Ramos (cell line): ENCODE results near the gene TTC8.
"Not testable (repeated sequence)": the region's sequence is repeated elsewhere in the genome, so short reads cannot be mapped to it uniquely, and the experiment has no call there.

Experiments
- in situ Hi-C: fragments of 300-500 bp; cut with MboI; formaldehyde crosslinking; loops from one replicate; pipeline ENCODE4 v1.14.3; 2022; ENCODE audit warnings: low sequenced_read_pairs; ENCODE audit not compliant: unreplicated experiment

The TTC8 gene

GRCh38 chr14:88824314-88825077, at the start of gene TTC8:
Gene TTC8 (plus strand): TSS chr14:88824651. CDS start chr14:88824708, 57 bp downstream.
- in situ Hi-C loops, result no loop called here

GRCh38 chr14:88775532-88775931, 48.9 kb upstream of the TTC8 start:
- in situ Hi-C loops, result no loop called here

GRCh38 chr14:88785911-88786310, 38.5 kb upstream of the TTC8 start:
- in situ Hi-C loops, result no loop called here

DNA sequence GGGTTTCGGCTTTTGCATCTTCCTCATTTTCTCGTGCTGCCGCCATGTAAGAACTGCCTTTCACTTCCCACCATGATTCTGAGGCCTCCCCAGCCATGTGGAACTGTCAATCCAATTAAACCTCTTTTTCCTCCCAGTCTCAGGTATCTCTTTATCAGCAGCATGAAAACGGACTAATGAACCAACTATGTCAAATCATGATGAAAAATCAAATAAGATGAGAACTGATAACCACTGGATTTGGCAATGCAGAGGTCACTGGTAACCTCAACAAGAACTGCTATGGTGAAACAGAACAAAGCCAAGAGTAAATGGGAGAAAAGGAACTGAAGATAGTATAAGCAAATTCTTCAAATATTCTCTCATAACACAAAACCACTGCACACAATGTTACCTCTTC, 37.7 kb upstream of the TTC8 start:
- in situ Hi-C loops, result no loop called here

GRCh38 chr14:88789573-88789972, 34.9 kb upstream of the TTC8 start:
- in situ Hi-C loops, result not testable (repeated sequence)

GRCh38 chr14:88790501-88791251, 33.8 kb upstream of the TTC8 start:
- in situ Hi-C loops, result no loop called here

DNA sequence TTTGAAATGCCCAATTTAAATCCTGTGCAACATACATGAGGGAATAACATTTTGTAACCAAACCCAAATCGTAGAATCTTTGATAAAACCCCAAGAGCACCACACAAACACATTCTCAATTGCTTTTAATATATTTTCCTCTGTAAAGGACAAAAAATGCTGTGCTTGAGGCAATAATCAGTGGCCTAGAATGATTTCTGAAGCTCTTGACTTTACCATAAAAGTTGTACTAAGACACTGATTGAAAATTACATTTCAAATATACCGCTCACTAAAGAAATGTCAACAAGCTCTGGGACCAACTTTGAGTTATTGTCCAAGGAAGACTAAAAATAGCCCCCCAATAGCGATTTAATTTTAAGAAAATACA, 33.2 kb upstream of the TTC8 start:
- in situ Hi-C loops, result no loop called here

- in situ Hi-C loops, result no loop called here
Measured at GRCh38 chr14:88791629-88792472, 32.6 kb upstream of the TTC8 start.

DNA sequence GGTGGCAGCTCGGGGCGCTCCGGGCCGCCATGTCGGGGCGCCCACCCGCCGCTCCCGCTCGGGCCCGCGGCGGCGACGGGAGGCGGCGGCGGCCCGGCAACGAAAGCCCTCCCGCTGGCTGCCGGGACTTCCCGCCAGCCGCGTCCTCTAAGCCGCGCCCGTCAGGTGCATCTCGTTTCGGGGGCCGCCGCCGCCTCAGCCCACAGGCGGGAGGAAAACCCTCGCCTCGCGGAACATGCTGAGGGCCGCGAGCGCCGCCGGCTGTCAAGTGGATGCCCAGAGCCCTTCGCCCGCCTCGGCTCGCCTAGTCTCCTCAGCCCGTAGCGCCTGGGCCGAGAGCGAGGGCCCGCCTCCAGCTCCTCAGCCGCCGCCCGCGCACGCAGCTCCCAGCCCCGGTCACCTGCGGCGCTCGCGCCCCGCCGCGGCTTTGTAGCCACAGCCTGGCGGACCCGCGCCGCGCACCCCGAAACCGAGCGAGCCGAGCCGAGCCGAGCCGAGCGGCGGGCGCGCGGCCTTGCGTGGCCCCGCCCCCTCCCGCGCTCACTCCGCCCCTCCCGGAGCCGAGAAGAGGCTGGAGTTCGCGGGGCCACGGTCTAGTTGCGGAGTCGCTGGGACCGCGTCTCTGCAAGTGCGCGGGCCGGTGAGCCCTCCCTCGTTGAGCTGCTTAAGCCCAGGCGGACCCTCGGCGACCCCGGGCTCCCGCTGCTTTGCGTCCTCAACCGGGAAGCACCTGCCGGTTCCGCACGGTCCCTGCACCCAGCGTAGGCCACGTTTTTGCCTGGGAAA, 31.8 kb upstream of the TTC8 start, which contains the start of gene EML5:
TSS of gene EML5 (minus strand) at position 481 of the 786 bp plus-strand sequence. CDS start at position 31, 450 bp downstream.
- in situ Hi-C loops, result no loop called here

GRCh38 chr14:88793259-88793625, 31.2 kb upstream of the TTC8 start:
- in situ Hi-C loops, result no loop called here

GRCh38 chr14:88798156-88798555, 26.3 kb upstream of the TTC8 start:
- in situ Hi-C loops, result no loop called here

DNA sequence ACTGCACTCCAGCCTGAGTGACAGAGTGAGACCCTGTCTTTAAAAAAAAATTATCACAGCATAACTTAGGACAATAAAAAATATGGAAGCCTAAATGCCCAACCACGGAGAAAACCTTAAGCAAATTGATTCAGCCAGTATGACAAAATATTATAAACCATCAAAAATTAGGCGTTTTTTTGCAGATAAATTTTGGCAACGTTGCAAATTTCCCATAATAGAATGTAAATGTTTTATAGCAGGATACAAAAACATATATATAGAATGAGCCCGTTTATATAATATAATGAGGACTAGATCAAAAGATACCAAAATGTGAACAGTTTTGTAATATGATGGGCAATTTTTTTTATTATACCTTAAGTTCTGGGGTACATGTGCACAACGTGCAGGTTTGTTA, 24.9 kb upstream of the TTC8 start:
- in situ Hi-C loops, result no loop called here

GRCh38 chr14:88802596-88802995, 21.9 kb upstream of the TTC8 start:
- in situ Hi-C loops, result no loop called here

DNA sequence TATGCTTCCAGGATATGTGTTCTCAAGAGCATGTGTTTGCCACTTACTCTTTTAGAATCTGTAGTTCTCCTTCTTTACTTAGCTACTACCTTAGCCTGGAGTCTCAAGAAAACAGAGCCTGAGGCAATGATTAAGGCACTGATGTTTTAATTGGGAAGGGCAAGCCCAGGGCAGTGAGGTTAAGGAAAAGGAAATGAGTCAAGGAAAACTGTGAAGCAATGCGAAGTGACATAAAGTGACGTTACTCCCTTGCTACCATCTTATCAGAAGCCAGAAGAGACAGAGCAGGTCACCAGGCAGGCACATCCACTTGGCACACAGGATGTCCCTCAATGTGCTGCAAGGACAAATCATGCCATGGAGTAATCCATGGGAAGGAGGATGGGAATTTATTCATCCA, 20.4 kb upstream of the TTC8 start:
- in situ Hi-C loops, result no loop called here

DNA sequence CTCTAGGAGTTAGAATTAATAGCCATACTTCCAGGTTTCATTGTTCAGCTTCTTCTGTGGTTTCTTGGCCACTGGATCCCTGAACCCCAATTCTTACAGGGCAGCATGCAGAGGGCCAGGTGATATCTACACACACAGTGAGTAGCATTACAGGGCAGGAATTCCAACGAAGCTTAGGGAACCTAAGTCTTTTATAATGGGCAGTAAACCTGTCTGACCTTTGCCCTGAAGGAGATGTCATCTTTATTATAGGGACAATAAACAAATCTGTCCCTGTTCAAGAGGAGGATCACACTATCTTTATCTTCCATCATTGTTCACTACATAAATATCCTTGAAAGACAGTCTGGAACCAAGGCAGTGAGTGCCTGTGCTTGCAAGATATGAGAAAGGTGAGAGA, 20.0 kb upstream of the TTC8 start:
- in situ Hi-C loops, result no loop called here

DNA sequence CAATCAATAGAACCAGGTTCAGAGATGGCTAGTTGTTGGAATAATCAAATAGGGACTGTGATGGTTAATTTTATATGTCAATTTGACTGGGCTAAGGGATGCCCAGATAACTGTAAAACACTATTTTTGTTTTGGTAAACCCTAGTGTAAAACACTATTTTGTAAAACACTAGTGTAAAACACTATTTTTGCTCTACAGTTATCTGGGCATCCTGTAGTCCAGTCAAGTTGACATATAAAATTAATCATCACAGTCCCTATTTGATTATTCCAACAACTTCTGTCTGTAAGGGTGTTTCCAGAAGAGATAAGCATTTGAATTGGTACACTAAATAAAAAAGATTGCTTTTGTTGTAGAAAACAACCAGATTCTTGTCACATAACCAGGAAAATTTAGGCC, 16.1 kb upstream of the TTC8 start:
- in situ Hi-C loops, result no loop called here

DNA sequence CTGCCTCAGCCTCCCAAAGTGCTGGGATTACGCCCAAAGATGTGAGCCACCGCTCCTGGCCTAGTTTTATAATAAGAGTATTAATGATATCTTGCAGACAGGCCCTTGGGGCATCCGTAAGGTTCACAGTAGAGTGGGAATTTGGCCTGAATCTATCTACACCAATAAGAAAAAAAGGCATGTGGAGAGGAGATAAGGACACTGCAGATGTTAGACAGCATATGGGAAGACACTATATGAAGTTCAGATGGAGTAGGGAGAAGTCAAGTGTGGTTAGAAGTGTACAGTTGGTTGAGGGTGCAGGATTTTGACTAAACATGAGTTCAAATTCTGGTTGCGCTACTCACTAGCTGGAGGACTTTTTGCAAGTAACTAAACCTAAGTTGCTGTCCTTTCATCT, 8.5 kb upstream of the TTC8 start:
- in situ Hi-C loops, result no loop called here

GRCh38 chr14:88818018-88818417, 6.4 kb upstream of the TTC8 start:
- in situ Hi-C loops, result no loop called here

DNA sequence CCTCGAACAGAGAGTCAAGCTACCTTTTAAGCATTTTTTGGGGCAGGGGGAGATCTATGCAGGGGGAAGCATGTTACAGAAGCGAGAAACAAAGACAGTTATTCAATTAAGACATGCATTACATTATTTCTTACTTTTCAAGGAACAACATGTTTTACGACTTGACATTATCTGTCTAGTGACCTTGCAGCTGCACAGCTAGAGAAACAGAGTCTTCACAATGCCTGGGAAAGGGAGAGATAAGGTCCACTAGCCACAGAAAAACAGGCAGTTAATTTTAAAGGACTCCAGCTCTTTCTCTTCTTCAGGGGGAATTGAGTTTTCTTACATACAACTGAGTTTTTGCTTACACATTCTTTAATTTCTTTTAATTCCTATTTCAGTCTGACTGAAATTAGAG, 4.8 kb upstream of the TTC8 start:
- in situ Hi-C loops, result not testable (repeated sequence)

DNA sequence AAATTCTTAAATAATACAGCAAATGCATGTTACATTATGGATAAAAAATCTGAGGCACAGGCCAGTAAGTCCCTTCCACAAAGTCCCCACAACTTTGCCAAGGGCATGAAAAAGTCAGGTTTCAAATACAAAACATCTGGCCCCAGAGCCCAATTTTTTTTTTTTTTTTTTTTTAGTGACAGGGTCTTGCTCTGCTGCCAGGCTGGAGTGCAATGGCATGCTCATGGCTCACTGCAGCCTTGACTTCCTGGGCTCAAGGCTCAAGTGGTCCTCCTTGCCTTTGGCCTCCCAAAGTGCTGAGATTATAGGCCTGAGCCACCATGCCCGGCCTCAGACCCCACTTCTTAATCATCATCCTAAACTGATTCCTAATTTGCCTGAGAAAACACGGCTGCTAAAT, 3.1 kb upstream of the TTC8 start:
- in situ Hi-C loops, result no loop called here
